GM18519 (cell line): ENCODE results near the gene TNFRSF19.

Source experiments
- ATAC-seq: cut with Tn5 transposase; IDR thresholded peaks from one replicate; pipeline ENCODE4 v1.9.1; 2021; ENCODE audit warnings: mild to moderate bottlenecking, moderate library complexity; ENCODE audit not compliant: unreplicated experiment, low FRiP score

TNFRSF19 gene

DNA sequence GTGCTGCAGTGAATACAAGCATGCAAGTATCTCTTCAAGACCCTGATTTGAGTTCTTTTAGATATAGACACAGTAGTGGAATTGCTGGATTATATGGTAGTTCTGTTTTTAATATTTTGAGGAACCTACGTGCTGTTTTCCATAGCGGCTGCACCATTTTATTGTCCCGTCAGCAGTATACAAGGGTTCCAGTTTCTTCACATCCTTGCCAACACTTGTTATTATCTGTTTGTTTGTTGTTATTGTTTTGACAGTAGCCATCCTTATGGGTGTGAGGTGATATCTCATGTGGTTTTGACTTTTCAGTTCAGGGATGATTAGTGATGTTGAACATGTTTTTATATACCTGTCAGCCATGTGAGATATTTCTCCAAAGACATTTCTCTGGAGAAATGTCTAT, 53.2 kb downstream of the TNFRSF19 start:
- ATAC-seq, result no peak

DNA sequence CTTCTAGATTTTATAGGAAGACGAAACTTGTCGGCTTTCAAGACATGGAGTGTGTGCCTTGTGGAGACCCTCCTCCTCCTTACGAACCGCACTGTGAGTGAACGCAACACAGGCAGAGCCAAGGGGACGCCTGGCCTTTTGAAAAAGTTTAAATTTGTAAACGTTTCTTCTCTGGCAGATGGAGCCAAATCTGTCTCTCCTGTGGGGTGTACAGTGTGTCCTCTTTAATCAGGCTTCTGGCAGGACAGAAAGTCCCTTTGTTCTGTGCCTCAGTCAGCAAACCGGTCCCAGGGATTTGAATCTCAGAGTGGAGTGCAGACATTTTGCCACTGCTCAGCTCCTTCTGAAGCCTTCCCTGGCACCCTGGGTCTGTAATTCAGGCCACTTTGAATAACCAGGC, 56.5 kb downstream of the TNFRSF19 start:
- ATAC-seq, result no peak

DNA sequence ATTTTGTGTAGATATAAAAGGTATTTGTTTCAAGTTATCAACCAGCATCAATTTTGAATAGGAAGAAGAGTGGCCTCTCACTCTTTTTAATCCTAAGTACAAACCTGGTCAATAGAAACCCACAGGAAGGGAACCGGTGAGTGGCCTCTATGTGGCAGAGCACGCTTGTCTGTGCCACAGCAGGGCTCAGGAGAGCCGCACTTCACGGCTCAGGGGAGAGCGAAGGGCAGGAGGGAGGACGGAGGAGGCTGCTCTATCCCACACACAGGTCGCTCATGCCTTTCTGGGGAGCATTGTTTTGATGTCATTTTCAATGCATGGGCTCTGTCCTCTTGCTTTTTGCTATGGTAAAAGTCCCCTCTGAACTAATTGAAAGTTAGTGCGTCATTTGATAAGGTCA, 57.2 kb downstream of the TNFRSF19 start:
- no peak for ATAC-seq

DNA sequence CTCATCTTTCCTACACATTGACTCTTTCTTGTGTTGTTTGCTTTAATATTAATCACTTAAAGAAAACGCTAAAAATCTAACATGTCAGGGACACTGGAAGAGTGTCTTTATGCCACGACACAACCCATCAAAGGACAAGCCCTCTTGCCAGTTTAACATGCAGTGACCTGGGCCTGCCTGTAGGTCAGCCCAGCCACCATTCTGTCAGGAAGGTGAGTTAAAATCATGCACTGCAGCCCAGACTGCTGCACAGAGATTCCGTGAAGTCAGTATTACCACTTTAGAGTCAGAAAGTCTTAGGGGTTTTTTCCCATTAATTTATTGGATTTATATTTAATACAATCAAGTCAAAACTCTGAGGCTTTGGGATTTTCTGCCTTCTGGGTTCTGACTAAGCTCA, 58.0 kb downstream of the TNFRSF19 start:
- ATAC-seq, result no peak

DNA sequence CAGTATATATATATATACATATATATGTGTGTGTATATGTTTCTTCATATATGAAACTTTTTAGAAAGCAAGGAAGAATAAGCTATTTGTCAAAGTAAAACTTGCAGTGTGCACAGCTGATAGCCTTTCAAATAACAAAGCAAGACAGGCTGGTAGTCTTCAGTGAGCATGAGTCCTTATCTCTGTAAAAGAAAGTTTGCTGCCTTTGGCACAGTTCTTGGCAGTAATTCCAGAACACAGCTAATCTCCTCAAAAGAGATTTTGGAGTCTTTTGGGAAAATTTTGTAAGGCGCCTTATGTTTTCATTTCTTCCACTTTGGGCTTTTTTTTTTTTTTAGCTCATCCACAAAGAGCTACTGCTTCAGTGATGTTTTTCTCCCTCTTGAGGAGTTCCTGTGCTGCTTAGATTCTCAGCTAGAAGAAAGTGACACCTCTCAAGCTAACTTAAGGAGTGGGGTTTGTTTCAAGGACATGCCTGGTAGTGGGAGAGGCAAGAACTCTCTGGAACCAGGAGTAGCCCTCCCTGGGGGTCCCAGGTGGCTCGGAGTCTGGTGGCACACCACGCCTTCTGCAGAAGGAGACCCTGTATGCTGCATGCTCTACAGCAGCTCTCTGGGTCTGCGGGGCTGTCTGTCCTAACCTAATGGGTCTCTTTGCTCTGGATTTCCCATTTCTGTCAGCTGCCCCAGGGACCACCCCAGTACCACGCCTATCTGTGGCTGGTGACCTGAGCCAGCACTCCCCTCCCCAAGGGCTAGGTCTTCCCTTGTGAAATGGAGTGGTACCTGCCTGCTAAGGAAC, 58.8 kb downstream of the TNFRSF19 start:
- no peak for ATAC-seq

DNA sequence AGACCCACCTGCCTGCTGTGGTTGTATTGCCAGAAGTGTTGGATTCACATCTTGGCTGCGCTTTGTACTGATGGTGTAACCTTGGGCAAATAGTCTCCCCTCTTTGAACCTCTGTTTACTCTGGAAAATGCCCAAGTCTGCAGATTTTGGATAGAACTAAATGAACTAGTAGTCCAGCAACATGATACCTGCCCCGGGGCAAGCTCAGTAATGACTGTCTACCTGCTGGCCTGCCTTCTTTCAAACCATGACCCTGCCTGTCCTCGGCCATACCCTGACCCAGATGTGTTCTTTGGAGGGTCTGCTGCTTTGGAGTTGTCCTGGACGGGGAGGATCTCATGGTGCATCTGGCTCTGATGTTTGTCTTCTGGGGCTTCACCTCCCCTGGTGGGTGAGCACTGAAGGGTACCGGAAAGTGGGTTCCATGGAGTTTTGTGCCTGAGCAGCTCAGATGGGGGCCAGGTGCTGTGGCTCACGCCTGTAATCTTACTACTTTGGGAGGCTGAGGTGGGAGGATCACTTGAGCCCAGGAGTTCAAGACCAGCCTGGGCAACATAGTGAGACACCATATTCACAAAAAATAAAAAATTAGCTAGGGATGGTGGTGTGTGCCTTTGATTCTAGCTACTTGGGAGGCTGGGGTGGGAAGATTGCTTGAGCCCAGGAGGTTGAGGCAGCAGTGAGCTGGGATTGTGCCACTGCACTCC, 59.5 kb downstream of the TNFRSF19 start:
- ATAC-seq, result no peak

DNA sequence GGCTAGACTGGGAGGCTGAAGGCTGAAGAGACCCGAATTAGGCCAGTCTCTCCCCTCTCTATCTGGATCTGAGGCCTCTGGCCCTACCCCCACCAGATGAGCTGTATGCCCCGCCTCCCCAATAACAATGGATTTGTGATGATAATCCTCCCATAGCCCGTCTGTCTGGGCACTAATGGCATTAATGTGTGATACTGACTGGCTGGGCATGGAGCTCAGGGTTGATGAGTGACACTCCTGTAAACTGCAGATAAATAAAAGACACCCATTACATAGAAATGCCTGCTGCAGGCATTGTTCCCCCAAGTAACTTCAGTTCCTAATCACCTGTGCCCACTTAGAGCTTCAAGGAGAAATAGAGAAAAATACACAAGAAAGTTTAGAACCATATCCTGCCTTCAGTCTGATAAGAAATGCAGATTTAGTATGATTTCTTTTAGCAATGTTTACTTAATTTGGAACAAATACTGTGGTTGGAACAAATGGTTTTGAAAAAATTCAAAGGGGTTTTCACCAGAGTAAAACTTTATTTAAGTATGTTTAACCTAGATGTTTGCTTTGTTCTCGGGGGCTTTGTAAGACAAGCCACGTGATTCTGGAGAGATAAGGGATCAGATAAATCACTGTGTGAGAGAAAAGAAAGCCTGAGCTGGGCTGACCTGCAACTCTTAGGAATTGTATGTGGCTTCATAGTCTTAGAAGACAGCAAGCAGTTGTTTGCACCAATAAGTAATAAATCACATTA, 60.3 kb downstream of the TNFRSF19 start:
- ATAC-seq, result no peak

DNA sequence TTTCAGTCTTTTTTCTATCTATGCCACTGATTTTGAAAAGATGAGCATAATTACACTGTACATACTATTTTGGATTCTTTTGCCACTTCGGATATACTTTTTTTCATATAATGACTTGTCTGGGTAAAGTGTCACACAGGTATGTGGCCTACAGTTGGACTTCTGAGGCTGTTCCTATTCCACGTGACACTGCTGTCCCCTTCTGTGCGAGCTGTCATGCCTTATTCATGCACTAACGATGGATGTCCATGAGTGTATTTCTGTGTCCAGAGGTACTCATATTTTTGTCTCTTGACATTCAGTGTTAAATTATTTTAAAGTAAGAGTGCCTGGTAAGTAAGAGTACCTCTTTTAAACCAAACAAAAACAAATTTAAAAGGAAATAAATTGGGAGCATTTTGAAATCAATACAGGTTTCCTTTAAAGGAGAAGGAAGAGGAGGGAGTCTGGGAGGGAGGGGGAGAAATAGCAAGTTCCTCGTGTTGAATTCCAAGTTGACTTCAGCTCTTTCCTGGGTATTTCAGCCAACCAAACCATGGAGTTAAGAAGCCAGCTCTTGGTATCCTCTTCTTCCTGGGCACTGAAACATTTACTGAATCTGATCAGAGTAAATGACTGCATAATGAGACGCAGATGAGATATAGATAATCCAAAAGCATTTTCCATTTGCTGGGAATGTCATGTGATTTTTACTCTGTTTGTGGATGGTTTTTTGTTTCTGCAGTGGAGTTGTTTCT, 61.3 kb downstream of the TNFRSF19 start:
- ATAC-seq, result no peak

DNA sequence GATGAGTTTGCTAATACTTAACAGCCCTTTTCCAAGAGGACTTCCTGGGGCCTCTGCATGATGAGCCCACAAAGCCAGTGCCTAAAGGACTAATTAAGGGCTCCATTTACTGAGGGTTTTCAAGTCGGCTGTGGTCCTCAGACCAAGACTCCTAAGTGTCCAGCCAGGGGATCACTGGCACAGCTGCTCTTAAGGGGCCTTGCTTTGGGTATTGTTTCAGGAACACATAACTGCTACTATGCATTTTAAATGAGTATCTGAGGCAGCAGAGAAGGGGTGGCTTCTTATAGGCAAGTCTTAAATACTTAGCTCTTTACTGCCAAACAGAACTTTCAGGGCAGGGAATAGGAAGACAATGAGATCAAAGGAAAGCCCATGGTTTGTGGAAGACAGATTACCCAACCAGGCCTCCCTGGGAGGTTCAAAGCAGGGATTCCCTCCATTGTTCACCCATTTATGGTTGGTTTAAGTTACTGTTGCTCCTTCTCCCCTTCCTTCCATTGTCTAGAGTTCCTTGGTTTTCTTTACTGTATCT, 61.9 kb downstream of the TNFRSF19 start:
- ATAC-seq, result no peak

DNA sequence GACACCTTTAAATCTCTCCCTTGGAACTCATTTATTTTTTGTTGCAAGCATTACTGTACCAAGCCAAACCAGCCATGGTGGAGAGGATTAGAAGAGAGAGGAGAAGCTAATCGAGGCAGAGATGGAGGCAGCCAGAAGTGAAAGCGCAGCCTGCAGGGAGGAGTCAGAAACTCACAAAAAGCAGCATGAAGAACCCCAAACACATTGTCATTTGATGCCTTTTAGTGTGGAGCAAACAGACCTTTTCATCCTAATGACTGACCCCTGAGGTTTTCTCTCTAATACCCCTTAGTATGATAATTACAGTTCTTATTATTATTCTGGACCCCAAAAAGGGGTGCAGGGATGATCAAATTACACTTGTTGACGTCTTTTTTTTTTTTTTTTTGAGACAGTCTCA, 62.5 kb downstream of the TNFRSF19 start:
- no peak for ATAC-seq

DNA sequence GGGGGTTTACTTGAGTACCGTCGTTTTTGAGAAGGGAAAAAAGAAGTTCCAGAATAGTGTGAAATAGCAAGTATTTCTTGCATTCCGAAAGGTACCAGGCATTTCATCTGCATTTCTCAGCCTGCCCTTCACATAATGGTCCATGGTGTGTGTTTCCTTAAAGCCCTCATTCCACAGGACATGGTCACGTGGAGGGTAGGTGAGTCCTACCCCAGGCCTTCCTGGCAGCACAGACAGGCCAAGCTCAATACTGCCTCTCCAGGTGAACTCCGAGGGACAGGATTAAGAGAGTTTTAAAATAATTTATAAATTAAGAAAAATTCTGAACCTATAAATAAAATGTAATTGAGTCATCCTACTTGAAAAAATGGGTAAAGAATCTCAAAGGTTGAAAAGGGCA, 64.7 kb downstream of the TNFRSF19 start:
- no peak for ATAC-seq

DNA sequence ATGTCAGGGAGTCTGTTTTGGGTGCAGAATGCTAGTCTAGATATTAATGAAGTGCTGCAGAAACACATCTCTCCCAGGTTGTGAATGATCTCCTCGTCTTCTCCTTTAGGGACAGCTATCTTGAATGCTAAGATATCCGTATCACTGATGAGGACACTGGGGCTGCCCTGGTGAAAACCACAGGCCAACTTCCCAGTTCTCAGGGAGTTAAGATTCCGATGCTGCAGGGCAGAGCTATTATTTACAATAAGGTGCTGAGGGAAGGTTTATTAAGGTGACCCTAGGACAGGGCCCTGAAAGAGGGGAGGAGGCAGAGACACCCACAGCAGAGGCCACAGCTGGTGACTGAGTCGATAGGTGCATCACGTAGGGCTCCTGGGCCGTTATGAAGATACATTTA, 66.1 kb downstream of the TNFRSF19 start:
- ATAC-seq, result no peak

DNA sequence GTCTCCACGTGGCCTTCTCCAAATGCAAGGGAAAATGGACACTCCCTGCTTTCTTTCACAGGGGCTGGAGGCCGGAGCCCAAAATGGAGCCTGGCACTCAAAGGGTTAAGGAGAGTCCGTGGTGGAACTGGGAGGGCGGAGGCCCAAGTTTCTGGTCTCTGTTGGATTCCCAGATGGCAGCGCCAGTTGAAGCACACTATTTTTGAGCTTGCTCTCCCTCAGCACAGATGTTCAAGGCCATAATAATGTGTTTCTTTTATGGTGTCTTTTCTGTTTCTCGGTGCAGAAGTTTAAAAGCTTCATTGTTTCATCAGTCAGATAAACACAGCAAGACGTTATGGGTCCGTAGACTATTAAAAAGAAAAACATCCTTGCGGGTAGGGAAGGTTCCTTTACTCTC, 67.6 kb downstream of the TNFRSF19 start:
- ATAC-seq, result no peak

DNA sequence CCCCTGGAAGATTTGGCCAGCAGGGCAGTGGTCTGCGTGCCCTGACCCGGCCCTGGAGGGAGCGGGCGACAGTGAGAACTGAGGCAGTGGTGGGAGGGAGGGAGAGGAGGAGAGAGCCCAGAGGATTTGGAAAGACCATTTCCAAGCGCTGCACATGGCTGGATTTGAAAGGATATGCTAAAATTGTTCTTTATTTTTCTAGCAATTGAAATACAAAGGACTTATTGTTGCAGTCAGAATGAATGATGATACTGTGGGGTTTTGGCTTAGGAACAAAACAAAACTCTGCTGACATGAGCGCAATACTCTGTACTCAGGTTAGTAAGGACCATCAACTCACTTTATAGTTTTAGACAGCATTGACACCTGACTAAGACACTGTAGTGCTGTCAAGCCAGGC, 69.5 kb downstream of the TNFRSF19 start:
- ATAC-seq, result no peak

DNA sequence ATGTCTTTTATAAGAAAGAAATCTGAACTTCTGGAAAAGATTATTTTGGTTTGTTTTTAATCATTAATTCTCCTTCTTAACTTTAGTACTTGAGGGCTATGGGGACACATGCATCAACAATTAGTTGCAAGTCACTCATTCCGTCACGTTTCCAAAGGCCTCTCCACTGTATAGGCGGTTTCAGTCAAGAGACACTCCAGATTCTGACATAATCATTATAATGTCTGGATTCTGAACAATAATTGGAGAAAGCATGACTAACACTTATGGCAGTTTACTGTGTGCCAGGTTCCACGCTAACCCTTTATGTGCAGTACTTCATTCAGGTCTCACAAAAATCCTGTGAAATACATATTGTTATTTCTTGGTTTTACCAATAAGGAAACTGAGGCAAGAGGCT, 71.9 kb downstream of the TNFRSF19 start:
- ATAC-seq, result no peak

DNA sequence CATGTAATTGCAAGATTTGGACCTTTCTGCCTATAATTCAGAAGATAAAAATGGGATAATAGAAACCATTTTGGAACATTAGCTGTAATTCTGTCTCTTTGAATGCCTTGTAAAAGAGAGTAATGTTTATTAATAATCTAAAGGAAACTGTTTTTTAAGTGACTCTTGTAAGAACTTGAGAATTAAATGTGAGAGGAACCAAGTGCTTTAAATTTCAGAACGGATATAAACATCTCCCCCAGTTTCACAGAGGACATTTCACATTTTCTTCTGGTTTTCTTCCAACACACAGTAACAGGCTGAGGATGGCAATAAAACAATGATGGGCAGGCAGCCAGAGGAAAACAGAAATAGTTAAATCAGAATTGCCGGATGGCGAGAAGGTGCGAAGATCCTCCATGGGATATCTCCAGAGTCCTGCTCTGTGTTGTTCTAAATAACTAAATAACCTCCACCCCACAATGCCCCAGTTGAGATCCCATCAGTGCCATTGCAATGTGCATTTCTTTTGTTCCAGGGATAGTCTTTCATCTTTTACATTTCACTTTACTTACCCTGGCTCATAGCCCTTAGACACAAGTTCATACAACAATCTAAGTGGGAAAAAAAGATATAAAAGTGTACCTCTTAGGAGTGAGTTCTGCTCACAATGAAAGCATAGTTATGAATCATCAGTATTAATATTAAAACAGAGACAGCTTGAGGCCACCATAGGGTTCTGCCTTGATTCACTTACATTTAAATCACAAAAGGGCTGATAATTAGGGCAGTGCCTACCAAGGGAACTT, 73.3 kb downstream of the TNFRSF19 start:
- no peak for ATAC-seq

DNA sequence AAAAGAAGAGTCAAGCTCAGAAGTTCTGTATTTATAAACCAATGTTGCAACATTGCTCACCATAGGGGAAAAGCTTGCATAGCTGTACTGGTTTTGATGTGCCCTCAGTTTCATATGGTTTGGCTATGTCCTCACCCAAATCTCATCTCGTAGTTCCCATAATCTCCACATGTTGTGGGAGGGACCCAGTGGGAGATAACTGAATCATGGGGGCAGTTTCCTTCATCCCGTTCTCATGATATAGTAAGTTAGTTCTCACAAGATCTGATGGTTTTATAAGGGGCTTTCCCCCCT, 73.9 kb downstream of the TNFRSF19 start:
- no peak for ATAC-seq

DNA sequence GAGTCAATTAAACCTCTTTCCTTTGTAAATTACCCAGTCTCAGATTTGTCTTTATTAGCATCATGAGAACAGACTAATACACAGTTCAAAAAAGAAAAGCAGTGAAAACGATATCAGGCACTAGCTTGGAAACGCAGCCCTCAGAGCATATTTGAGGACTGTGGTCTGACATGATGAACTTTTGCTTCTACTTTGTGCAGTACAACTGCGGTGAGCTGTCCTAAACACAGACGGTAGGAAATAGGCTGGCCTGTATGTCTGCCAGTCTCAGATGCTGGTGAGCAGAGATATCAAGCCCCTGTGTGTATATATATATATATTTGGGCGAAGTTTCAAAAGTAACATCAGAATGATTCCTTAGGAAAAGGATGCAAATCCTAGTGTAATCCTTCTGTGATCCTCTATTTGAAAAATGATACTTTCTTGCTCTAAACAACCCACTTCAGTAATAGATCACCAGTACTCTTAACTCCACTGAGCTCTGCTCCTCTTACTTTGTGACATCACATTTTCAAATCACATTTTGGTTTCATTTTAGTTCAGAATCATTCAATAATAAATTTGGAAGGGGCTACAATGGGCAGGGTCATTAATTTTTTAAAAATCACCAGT, 74.4 kb downstream of the TNFRSF19 start:
- no peak for ATAC-seq

DNA sequence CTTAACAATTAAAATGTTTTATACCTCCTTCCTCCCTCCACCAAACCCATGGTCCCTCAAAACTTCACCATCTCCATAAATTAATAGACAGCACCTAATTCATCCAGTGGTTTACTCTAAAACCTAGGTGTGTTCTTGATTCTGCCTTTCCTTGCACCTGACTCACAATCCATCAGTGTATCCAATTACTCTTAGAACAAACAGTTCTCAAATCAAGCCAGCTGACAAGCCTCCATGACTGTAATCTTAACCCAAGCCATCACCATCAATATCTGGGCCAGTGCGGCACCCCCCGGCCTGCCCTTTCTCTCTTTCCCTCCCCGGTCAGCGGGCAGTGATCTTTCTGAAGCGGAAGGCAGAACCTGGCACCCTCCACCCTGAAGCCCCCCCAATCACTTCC, 75.6 kb downstream of the TNFRSF19 start:
- ATAC-seq, result no peak

DNA sequence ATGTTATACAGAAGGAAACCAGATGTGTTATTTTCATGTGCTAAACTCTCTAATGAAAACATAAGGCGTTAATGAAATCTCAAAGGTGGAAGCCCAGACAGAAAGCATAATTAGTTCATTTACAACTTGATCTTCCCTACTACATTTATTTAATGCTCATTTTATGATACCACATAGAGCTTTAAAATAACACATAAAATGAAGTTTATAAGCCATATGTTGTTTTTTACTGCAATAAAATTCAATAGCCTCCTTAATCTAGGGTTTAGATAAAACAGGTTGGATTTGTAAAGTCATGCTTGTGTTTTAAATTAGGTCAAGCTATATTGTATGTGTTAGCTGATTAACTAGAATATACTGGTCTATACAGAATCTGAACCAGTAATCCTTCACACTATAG, 81.2 kb downstream of the TNFRSF19 start:
- ATAC-seq, result no peak
